ENCODE data around the gene TLCD4.

The TLCD4 gene

GRCh38 chr1:95116580-95117206 is 462 bp upstream of the TLCD4 start:
- no peak for TF ChIP-seq POLR2A (IDR thresholded peaks at IDR 0.05; ENCODE audit: low read depth, low read length)
- DNase-seq (ENCODE audit: insufficient read length, low spot score) (peak; percentile 55), FAIRE-seq (peak; percentile 77)

GRCh38 chr1:95118067-95118499 is 928 bp downstream of the TLCD4 start:
- FAIRE-seq (no peak), DNase-seq (ENCODE audit: insufficient read length, low spot score) (no peak)
- no peak for TF ChIP-seq POLR2A (IDR thresholded peaks at IDR 0.05; ENCODE audit: low read depth, low read length)

- TF ChIP-seq POLR2A (IDR thresholded peaks at IDR 0.05; ENCODE audit: low read depth, low read length) = no peak
- FAIRE-seq (no peak), DNase-seq (ENCODE audit: insufficient read length, low spot score) (no peak)
Measured at GRCh38 chr1:95118710-95119109, 1.6 kb downstream of the TLCD4 start.

DNA sequence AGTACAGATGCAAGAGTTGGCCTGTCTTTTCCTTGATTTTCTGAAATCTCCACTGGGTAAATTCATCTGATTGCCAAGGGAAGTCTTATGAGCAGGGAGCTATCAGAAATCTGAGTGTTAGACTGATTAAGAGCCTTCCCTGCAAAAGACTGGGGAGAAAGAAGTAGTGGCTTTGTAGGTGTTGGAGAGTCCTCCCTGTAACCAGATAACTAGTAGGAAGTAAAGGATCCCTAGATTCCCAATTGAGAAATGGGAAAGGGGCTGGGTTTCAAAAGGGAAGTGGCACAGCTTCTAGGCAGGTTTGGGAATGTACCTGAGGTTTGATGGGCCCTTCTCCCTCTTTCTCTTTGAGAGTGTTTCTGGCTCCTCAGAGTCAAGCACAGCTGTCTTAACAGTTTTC is 2.1 kb downstream of the TLCD4 start:
- no peak for DNase-seq (ENCODE audit: insufficient read length, low spot score)
- no peak for FAIRE-seq
- no peak for TF ChIP-seq POLR2A (IDR thresholded peaks at IDR 0.05; ENCODE audit: low read depth, low read length)

GRCh38 chr1:95122151-95122697 is 5.1 kb downstream of the TLCD4 start:
- FAIRE-seq = no peak
- TF ChIP-seq POLR2A (IDR thresholded peaks at IDR 0.05; ENCODE audit: low read depth, low read length) = no peak
- DNase-seq (ENCODE audit: insufficient read length, low spot score) = no peak

DNA sequence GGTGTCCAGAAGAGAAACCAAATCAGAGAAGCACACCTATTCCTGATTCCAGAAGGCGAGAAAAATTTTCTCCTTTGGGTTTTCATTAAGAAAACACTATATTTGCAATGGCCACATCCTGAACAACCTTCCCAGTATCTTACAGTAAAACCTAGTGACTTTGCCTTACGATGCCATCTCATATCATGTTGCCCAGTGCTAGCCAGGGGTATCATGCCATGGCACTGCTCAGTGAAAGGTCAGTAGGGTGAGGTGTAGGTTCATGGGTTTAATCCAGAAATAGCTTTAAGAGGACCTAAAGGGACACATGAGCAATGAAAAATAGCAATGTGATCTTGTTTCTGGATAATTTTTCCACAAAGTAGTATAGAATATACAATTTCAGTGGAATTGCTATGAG is 7.2 kb downstream of the TLCD4 start:
- DNase-seq (ENCODE audit: insufficient read length, low spot score) (no peak), FAIRE-seq (no peak)
- no peak for TF ChIP-seq POLR2A (IDR thresholded peaks at IDR 0.05; ENCODE audit: low read depth, low read length)

- TF ChIP-seq POLR2A (IDR thresholded peaks at IDR 0.05; ENCODE audit: low read depth, low read length) = no peak
- DNase-seq (ENCODE audit: insufficient read length, low spot score) (no peak), FAIRE-seq (no peak)
Measured at GRCh38 chr1:95126366-95126765, 9.2 kb downstream of the TLCD4 start.

- no peak for FAIRE-seq
- no peak for TF ChIP-seq POLR2A (IDR thresholded peaks at IDR 0.05; ENCODE audit: low read depth, low read length)
Measured at GRCh38 chr1:95126846-95127245, 9.7 kb downstream of the TLCD4 start.

DNA sequence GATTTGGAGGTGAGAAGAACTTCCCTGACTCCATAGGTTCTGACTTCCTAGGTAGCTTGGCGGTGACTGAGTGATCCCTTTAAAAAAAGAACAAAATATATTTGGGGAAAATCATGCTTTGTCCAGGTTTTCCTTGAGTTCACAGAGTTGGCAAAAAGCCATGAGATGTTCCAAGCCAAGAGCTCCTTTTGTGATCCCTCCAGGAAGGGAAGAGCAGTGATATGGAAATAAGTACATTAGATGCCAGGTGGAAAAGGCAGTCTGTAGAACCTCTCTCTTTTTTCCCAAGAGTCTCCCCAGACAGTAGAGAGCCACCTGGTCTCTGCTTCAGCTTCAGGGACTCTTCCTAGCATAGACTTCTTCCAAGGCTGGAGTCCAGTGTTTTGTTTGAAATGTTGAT is 10.2 kb downstream of the TLCD4 start:
- no peak for TF ChIP-seq POLR2A (IDR thresholded peaks at IDR 0.05; ENCODE audit: low read depth, low read length)
- FAIRE-seq (no peak), DNase-seq (ENCODE audit: insufficient read length, low spot score) (no peak)

More at GRCh38 chr1:95126846-95127245, 9.7 kb downstream of the TLCD4 start:
- DNase-seq (ENCODE audit: insufficient read length, low spot score) = no peak

DNA sequence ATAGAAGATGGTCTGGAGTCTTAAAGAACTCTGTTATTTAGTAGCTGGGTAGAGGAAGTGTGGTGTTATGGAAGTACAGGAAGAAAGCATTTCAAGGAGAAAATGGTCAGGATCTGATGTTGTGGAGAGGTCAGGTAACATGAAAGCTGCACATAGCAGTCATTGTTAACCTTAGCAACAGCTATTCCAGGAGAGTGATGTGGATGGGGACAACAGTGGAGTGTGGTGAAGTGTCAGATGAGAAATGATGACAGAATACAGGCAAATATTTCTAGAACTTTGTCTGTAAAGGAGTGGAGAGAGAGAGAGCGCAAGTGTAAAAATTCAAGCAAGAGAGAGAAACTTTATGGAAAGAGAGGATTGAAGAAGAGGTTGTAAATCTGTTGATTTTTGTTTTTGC is 15.6 kb downstream of the TLCD4 start:
- FAIRE-seq (no peak), DNase-seq (ENCODE audit: insufficient read length, low spot score) (no peak)
- TF ChIP-seq POLR2A (IDR thresholded peaks at IDR 0.05; ENCODE audit: low read depth, low read length) = no peak

GRCh38 chr1:95133687-95134086 is 16.5 kb downstream of the TLCD4 start:
- no peak for FAIRE-seq
- no peak for DNase-seq (ENCODE audit: insufficient read length, low spot score)
- no peak for TF ChIP-seq POLR2A (IDR thresholded peaks at IDR 0.05; ENCODE audit: low read depth, low read length)

- DNase-seq (ENCODE audit: insufficient read length, low spot score) = no peak
- no peak for FAIRE-seq
- no peak for TF ChIP-seq POLR2A (IDR thresholded peaks at IDR 0.05; ENCODE audit: low read depth, low read length)
Measured at GRCh38 chr1:95138223-95138622, 21.1 kb downstream of the TLCD4 start.

DNA sequence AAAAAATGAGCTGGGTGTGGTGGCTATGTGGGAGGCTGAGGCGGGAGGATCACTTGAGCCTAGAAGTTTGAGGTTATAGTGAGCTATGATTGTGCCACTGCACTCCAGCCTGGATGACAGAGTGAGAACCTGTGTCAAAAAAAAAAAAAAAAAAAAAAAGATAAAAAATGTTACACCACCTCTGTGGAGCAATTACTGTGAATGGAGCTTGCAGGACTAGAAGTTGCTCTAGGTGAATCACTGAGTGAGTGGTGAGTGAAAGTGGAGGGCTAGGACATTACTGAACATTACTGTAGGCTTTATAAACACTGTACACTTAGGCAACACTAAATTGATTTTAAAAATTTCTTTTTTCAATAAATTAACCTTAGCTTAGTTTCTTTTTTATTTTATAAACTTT is 21.9 kb downstream of the TLCD4 start:
- DNase-seq (ENCODE audit: insufficient read length, low spot score) (no peak), FAIRE-seq (no peak)
- TF ChIP-seq POLR2A (IDR thresholded peaks at IDR 0.05; ENCODE audit: low read depth, low read length) = no peak

- no peak for DNase-seq (ENCODE audit: insufficient read length, low spot score)
- no peak for TF ChIP-seq POLR2A (IDR thresholded peaks at IDR 0.05; ENCODE audit: low read depth, low read length)
- no peak for FAIRE-seq
Measured at GRCh38 chr1:95140791-95141190, 23.6 kb downstream of the TLCD4 start.

- FAIRE-seq = no peak
- no peak for TF ChIP-seq POLR2A (IDR thresholded peaks at IDR 0.05; ENCODE audit: low read depth, low read length)
- DNase-seq (ENCODE audit: insufficient read length, low spot score) = no peak
Measured at GRCh38 chr1:95145493-95145892, 28.3 kb downstream of the TLCD4 start.

Data from H54 (cell line).